Glomerular visceral epithelial cell (primary cell): ENCODE data around the gene LCP1.

Source experiments
- DNase-seq: peaks from one replicate; pipeline ENCODE4 v3.0.0-alpha.2; 2016; ENCODE audit errors: extremely low spot score

The LCP1 gene

DNA sequence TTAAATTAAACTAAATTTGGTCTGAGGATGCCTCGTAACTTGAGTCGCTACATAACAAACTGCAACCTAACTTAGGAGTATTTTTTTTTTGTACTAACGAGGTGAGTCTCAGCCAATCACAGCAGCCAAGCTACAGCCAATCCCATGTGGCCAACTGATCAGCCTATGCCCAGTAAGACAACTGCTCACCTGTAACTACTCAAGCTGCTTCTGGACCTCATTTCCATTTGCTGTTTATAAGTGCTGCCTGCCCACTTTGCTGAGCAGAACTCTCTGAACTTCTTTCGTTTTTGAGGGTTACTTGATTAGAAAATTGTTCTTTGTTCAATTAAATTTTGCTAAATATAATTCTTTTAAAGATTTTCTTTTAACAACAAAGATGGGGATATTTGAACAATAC, 81.0 kb downstream of the LCP1 start:
- DNase-seq = no peak

DNA sequence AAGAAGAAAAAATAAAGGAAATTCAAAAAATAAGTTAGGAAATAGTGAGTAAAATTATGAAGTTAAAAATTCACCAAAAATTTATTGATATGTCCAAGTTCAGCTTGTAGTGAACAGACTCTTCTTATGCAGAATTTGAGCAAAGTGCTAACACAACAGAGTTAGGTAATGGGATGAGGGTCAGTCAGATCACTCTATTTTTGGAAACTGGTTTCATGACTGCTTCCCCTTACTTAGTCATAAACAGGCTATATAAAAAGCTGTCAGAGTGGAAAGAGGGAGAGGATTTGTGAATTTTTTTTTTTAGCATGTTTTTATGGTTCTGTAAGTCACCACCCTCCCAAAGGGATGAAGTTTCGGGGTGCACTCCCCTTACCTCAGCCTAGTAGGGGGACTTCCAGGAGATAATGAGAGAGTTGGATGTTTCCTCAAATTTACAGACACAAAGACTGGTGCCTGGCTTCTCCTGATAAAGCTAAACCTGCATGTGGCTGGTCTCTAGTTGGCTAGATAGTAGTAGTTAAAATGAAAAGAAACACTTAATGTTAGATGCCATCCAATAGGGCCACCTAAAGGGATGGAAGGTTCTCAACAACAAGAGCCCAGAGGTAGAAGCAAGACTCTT, 81.7 kb downstream of the LCP1 start:
- DNase-seq = no peak

DNA sequence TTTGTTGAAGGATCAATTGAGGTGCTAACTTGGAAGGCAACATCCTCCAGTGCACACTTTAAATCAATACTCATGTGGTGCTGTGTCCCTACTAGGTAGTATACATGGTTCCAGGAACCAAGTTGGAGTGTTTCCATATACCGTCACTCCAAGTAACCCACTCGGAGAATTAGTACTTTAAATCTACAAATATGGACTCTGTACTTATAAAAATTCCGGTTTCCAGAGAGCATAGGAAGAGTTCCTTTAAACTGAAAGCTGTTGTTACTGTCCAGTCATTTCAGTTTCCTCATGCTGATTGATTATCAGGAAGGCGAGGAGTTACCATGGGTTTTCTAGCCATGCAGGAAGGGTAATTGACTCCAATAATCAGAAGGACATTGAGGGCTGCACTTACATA, 84.3 kb downstream of the LCP1 start:
- DNase-seq = no peak

DNA sequence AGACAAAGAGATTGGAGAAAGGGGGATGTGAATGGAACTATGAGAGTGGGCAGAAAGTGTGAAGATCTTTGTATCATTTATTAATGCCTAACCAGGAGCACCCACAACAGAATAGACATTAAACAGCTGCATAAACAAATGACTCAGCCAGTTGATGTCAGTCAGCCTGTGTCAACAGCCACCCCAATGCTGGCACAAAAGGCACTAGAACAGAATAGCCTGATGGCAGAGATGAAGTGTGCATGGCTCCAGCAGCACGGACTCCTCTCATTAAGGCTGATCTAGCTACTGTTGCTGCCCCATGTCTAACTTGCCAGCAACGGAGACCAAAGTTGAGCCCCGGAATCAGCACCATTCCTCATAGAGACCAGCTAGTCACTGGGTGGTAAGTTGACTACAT, 85.0 kb downstream of the LCP1 start:
- DNase-seq = no peak

DNA sequence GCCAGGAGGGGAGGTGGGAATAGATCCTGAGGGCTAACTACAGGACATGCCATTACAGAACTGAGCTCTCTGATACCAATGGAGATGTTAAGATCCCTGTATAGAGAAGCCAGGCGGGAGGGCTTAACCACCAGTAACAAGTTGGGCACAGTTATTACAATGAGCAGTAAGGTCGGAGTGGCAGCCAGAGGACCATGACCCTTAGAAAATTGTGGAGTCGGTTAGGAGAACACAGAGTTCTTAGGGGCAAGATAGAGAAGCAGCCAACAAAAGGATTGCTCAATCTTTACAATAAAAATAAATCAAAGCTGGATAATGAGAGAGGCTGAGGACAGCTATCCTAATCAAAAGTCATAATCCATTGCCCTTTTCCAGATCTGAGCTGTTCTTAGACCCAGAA, 87.5 kb downstream of the LCP1 start:
- DNase-seq = no peak

DNA sequence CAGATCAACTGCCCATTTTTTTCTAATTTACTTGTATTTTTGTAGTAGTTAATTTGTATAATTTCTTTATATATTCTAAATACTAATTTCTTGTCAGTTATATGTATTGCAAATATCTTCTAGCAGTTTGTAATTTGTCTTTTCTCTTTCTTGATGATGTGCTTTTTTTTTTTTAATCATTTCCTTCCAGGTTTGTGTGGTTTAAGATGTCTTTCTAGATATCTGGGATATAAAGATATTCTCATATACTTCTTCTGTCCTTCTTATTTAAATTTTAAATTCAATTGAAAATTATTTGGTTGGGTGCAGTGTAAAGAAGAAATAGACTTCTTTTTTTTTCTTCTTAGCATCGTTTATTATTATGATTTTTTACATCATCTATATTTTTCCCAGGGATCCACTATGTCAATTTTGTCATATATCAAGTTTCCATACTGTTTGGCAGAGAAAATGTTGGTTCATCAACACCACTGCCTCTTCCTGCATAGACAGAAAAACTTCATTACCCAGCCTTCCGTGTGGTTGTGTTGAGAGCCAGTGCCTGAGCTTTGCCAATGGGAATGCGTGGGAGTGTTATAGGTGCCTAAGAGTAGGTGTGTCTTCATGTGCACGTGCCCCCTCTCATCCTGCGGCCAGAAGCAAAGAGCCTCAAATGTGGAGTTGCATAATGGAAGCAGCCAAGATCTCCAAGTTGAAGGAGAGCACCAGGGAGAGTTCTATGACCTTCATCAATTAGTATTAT, 93.0 kb downstream of the LCP1 start:
- no peak for DNase-seq

DNA sequence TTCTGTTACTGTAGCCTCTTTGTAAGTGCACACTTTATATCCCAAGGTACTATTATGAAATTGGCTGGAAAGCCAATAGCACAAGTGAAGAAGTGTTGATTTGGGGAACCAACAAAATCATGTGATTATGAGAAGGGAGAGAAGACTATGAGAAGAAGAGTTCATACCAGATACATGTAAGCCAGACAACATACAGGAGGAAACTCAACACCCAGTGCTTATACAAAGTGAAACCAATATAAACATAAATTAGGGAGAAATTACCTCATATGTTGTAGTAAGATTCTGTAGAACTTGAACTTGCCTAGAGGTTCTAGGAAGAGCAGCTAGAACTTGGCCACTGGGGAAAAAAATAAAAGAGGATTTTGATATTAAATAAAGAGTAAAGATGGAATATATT, 94.5 kb downstream of the LCP1 start:
- DNase-seq = no peak

DNA sequence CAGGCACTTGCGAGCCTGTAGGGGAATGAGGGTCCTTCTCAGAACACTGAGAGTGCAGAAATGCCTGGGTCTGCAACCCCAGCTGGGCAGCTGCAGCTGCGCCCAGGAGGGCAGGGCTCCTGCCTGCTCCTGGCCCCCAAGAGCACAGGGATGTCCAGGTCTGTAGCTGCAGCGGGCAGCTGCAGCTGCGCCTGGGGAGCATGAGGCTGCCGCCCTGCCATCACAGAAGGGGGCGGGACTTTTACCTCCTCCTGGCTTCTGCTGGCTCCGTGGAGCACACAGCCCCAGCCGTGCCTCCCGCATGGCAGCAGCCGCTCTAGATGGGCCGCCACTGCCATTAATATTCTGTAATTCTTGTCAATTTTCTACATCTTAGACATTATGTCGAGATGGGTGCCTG, 95.0 kb downstream of the LCP1 start:
- DNase-seq = no peak

DNA sequence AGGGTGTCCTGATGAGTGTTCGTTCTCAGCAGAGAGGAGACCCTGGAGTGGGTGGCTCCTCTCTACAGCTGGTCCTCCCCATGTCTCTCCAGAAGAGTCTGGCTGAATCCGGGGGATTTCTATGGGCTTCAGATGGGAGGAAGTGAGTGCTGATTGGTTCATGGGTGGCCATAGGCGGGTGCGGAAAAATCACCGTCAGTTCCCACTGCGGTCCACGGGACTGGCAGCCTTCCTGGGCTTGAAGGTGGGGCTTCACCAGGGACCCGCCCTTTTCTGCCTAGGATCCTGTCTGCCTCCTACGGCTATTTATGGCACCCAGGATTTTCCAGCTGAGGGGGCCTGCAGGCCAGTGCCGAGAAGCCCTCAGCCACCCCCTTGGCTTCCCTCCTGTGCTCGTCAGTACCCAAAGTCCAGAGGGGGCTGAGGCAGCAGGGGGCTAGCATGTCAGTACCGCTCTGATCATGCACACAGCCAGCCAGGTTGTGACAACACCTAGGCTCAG, 95.5 kb downstream of the LCP1 start:
- no peak for DNase-seq

DNA sequence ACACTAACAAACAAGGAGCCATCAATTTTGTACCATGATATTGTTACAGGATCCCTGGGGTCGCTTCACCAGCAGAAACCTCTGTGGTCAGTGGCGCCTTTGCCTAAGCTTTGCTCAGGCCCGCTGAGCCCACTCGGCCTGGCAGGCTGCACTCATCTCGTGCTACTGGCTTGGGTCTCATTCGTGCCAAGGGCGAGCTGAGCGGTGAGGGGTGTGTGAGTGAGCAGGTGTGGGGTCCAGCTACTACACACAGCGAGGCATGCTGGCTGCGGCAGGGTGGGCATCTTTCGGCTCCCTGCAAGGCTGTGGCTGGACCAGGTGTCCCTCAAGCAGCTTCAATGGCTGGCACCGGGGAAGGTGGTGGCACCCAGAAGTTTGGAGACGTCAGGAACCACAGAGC, 96.2 kb downstream of the LCP1 start:
- DNase-seq = no peak

DNA sequence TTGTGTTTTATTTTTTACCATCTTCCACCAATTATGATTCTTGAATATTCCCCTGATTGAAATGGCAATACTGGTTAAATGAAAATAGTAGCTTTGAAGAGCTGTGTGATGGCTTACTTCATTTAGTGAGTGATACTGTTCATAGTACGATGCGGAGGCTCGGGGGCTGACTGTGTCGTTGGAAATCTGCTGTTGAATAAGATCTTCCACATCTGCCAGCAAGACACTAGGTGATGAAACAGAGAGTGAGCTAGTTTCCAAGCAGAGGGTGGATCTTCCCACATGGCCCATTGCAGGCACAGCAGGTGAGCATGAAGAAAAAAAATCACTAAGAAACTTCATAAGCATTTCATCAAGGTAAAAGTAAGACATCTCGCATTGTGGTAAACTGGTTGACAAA, 99.7 kb downstream of the LCP1 start:
- DNase-seq = no peak

DNA sequence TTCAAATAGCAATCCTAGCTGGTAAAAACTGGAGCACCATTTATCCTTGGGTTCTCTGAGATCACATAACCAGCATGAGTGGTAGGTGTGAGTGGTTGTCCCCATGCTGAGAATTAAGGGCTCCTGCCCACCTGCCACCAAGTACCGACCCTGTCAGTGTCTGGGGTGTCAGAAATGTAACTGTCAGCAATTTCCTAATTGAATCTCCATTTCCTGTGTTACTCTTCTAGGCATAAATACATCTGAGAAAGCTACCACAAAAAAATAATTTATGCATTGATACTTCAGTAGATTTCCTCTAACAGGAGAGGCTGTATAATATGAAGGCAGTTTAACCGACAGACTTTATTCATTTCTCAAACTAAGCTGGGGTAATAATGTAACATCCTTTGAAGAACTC, 102.2 kb downstream of the LCP1 start:
- DNase-seq = no peak

DNA sequence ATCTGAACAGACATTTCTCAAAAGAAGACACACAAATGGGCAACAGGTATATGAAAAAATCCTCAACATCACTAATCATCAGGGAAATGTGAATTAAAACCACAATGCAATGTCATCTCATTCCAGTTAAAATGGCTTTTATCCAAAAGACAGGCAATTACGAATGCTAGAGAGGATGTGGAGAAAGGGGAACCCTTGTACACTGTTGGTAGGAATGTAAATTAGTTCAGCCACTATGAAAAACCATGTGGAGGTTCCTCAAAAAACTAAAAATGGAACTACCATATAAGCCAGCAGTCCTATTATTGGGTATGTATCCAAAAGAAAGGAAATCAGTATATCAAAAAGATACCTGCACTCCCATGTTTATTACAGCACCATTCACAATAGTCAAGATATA, 104.7 kb downstream of the LCP1 start:
- DNase-seq = no peak

DNA sequence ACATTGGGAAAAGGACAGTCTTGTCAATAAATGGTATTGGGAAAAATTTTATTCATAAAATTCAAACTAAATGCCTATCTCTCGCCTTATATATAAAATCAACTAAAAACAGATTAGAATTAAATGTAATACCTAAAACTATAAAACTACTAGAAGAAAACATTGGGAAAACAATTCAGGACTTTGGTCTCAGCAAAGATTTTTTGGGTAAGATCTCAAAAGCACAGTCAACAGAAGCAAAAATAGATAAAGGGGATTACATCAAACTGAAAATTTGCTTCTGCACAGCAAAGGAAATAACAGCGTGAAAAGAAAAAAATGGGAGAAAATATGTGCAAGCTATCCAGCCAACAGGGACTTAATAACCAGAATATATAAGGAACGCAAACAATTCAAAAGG, 105.2 kb downstream of the LCP1 start:
- no peak for DNase-seq
